ENCODE results near the gene CNTN5. TPM values are rescaled to one million over a fixed set of nuclear protein-coding genes. Genes with fewer than 3 reads are reported as not detected.
"Not testable (repeated sequence)": the region's sequence is repeated elsewhere in the genome, so short reads cannot be mapped to it uniquely, and the experiment has no call there.

CNTN5 gene
- total and polyA plus RNA-seq, 7 donors, result under 0.01 to 0.46 TPM; not detected in 5

GRCh38 chr11:99822846-99823565 is 802.3 kb downstream of the CNTN5 start:
- H3K4me1 ChIP-seq, result no peaks in the 10 kb centered on the region
- intact Hi-C loops (cut with DNase I), result no loop called here
- no peak overlapping the region for H3K27ac ChIP-seq
- ATAC-seq, result no peak
- TF ChIP-seq CTCF (IDR thresholded peaks at IDR 0.05), result no peak
- no peaks in the 10 kb centered on the region for H3K36me3 ChIP-seq (ENCODE audit: insufficient read depth in 1 of 2, low read depth in 1 of 2)
- H3K4me3 ChIP-seq, result no peak overlapping the region
- H3K9me3 ChIP-seq, result no peaks in the 10 kb centered on the region
- no peak for DNase-seq
- no peaks in the 10 kb centered on the region for H3K27me3 ChIP-seq (ENCODE audit: insufficient read depth in 3 of 3, low read length in 2 of 3)
- 62 to 71% (median 69%) methylated on average over 6 of the region's 6 CpGs for WGBS, 3 donors

- intact Hi-C loops (cut with DNase I), result not testable (repeated sequence)
Observed at GRCh38 chr11:99836739-99837138, 816.0 kb downstream of the CNTN5 start.

GRCh38 chr11:99841885-99842284 is 821.1 kb downstream of the CNTN5 start:
- DNase-seq, result no peak
- whole genome bisulfite sequencing, 3 donors, result 77 to 85% (median 82%) methylated on average over 7 of the region's 7 CpGs
- no peak overlapping the region for H3K4me3 ChIP-seq
- H3K9me3 ChIP-seq, result no peaks in the 10 kb centered on the region
- intact Hi-C loops (cut with DNase I), result no loop called here
- TF ChIP-seq CTCF (IDR thresholded peaks at IDR 0.05), result no peak
- peaks cover 0 to 1% (median 0%) of the 10 kb centered on the region in 3 donors for H3K27me3 ChIP-seq (ENCODE audit: insufficient read depth in 3 of 3, low read length in 2 of 3)
- no peak overlapping the region for H3K27ac ChIP-seq
- H3K4me1 ChIP-seq, result no peaks in the 10 kb centered on the region
- no peaks in the 10 kb centered on the region for H3K36me3 ChIP-seq (ENCODE audit: insufficient read depth in 1 of 2, low read depth in 1 of 2)
- ATAC-seq, result no peak

More at GRCh38 chr11:99836739-99837138, 816.0 kb downstream of the CNTN5 start:
- not testable (repeated sequence) for H3K27me3 ChIP-seq (ENCODE audit: insufficient read depth in 3 of 3, low read length in 2 of 3); H3K36me3 ChIP-seq (ENCODE audit: insufficient read depth in 1 of 2, low read depth in 1 of 2); H3K4me3 ChIP-seq; H3K27ac ChIP-seq; ATAC-seq; DNase-seq; H3K9me3 ChIP-seq; H3K4me1 ChIP-seq

GRCh38 chr11:99865951-99866350 is 845.2 kb downstream of the CNTN5 start:
- Histone ChIP-seq H3K27ac (no peak overlapping the region), H3K4me3 (no peak overlapping the region), H3K36me3 (ENCODE audit: insufficient read depth in 1 of 2, low read depth in 1 of 2) (no peaks in the 10 kb centered on the region), H3K27me3 (ENCODE audit: insufficient read depth in 3 of 3, low read length in 2 of 3) (no peaks in the 10 kb centered on the region), H3K9me3 (no peaks in the 10 kb centered on the region), H3K4me1 (no peaks in the 10 kb centered on the region)
- 10 to 14% (median 14%) methylated on average over 2 of the region's 2 CpGs for WGBS, 3 donors
- DNase-seq (no peak), ATAC-seq (no peak)
- intact Hi-C loops (cut with DNase I), result no loop called here
- no peak for TF ChIP-seq CTCF (IDR thresholded peaks at IDR 0.05)

- Histone ChIP-seq H3K4me3 (no peak overlapping the region), H3K36me3 (ENCODE audit: insufficient read depth in 1 of 2, low read depth in 1 of 2) (no peaks in the 10 kb centered on the region), H3K9me3 (no peaks in the 10 kb centered on the region), H3K4me1 (no peaks in the 10 kb centered on the region), H3K27me3 (ENCODE audit: insufficient read depth in 3 of 3, low read length in 2 of 3) (no peaks in the 10 kb centered on the region), H3K27ac (no peak overlapping the region)
- no peak for TF ChIP-seq CTCF (IDR thresholded peaks at IDR 0.05)
- WGBS, 3 donors, result 72 to 76% (median 73%) methylated on average over 5 of the region's 5 CpGs
- intact Hi-C loops (cut with DNase I), result no loop called here
- DNase-seq, result no peak
- no peak for ATAC-seq
Observed at GRCh38 chr11:99881610-99882009, 860.9 kb downstream of the CNTN5 start.

Data from psoas muscle (tissue), 8 donors.